ENCODE measurements around the gene PGGHG. TPM values are rescaled to one million over a fixed set of nuclear protein-coding genes. Genes with fewer than 3 reads are reported as not detected.

The PGGHG gene
- total and polyA plus RNA-seq, 7 donors: 2.7 to 8.6 (median 4.0) TPM

DNA sequence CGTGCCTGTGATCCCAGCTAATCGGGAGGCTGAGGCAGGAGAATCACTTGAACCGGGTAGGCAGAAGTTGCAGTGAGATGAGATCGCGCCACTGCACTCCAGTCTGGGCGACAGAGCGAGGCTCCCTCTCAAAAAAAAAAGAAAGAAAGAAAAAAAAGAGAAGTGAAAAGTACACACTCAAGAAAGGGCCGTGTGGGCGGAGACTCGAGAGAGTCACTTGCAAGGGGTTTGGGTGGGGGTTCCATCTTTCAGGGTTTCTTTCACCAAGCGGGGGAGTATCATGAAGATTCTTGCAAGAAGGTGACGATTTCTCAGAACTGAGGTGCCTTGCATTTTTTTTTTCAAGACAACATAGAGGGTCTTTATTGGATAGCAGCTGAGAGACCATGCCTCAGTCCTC, 14.4 kb downstream of the PGGHG start:
- TF ChIP-seq CTCF (IDR thresholded peaks at IDR 0.05): no peak
- ATAC-seq (no peak), DNase-seq (peak in 1 of 2 donors; percentile 15)
- Histone ChIP-seq H3K4me1 (no peaks in the 10 kb centered on the region), H3K27ac (no peak overlapping the region), H3K36me3 (ENCODE audit: insufficient read depth in 1 of 2, low read depth in 1 of 2) (no peaks in the 10 kb centered on the region), H3K4me3 (no peak overlapping the region), H3K27me3 (ENCODE audit: insufficient read depth in 3 of 3, low read length in 2 of 3) (peaks cover 0 to 30% (median 4%) of the 10 kb centered on the region in 3 donors), H3K9me3 (no peaks in the 10 kb centered on the region)
- 86 to 90% (median 87%) methylated on average over 12 of the region's 12 CpGs for WGBS, 3 donors
- intact Hi-C loops (cut with DNase I): no loop called here

GRCh38 chr11:304061-304506, 15.2 kb downstream of the PGGHG start:
- no peak overlapping the region for H3K4me3 ChIP-seq
- peak in 1 of 2 donors; percentile 53 for DNase-seq
- 80 to 91% (median 80%) methylated on average over 51 to 52 of the region's 52 CpGs for WGBS, 3 donors
- no peak for ATAC-seq
- H3K27ac ChIP-seq: no peak overlapping the region
- H3K9me3 ChIP-seq: no peaks in the 10 kb centered on the region
- intact Hi-C loops (cut with DNase I): loop anchor here in 1 of 2 donors (2.0 kb wide), 1 partner anchor 57 kb away; no protein-coding TSS in a partner anchor
- no peaks in the 10 kb centered on the region for H3K36me3 ChIP-seq (ENCODE audit: insufficient read depth in 1 of 2, low read depth in 1 of 2)
- H3K27me3 ChIP-seq (ENCODE audit: insufficient read depth in 3 of 3, low read length in 2 of 3): peaks cover 0 to 24% (median 4%) of the 10 kb centered on the region in 3 donors
- no peaks in the 10 kb centered on the region for H3K4me1 ChIP-seq
- no peak for TF ChIP-seq CTCF (IDR thresholded peaks at IDR 0.05)

DNA sequence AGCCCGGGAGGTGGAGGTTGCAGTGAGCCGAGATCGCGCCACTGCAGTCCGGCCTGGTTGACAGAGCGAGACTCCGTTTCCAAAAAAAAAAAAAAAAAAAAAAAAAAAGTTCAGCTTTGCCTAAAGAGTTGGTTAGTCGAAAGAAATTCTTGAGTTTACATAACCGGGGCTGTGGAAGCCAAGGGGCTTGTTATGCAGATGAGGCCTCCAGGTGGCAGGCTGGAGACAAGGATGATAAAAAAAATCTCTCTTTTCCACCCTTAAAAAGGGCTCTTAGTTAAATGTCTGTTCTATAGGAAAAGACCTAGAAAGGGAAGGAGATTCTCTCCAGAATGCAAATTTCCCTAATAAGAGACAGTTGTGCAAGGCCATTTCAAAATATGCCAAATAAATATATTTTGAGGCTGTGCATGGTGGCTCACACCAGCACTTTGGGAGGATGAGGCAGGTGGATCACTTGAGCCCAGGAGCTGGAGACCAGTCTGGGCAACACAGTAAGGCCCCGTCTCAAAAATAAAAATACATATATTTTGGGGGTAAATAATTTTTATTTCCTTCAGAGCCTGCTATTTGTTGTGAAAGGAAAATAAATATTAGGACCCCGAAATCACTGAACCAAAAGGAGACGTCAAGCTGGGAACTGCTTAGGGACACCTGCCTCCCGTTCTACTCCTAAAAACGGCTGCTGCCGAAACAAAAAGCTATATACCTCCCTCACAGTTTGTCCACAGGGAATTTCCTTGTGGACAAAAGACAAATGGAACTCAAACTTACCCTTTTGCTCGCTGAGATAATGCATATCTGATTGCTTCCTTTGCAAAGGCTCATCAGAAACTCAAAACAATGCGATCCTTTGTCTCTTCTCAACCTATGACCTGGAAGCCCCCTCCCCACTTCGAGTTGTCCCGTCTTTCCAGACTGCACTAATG, 16.3 kb downstream of the PGGHG start:
- H3K27me3 ChIP-seq (ENCODE audit: insufficient read depth in 3 of 3, low read length in 2 of 3): peaks cover 0 to 19% (median 4%) of the 10 kb centered on the region in 3 donors
- ATAC-seq (peak in 1 of 4 donors; percentile 38), DNase-seq (peak; percentile 57 to 73)
- WGBS, 3 donors: 39 to 41% (median 41%) methylated on average over 18 to 19 of the region's 19 CpGs
- no peaks in the 10 kb centered on the region for H3K36me3 ChIP-seq (ENCODE audit: insufficient read depth in 1 of 2, low read depth in 1 of 2)
- no peaks in the 10 kb centered on the region for H3K4me1 ChIP-seq
- TF ChIP-seq CTCF (IDR thresholded peaks at IDR 0.05): peak; percentile 49
- no peak overlapping the region for H3K4me3 ChIP-seq
- intact Hi-C loops (cut with DNase I): loop anchor here in 1 of 2 donors (2.0 kb wide), 1 partner anchor 56 kb away; no protein-coding TSS in a partner anchor
- H3K27ac ChIP-seq: no peak overlapping the region
- no peaks in the 10 kb centered on the region for H3K9me3 ChIP-seq

- no peak overlapping the region for H3K27ac ChIP-seq
- DNase-seq: peak in 1 of 2 donors; percentile 6
- no peaks in the 10 kb centered on the region for H3K9me3 ChIP-seq
- WGBS, 3 donors: 85 to 89% (median 88%) methylated on average over 10 of the region's 10 CpGs
- H3K4me3 ChIP-seq: no peak overlapping the region
- H3K27me3 ChIP-seq (ENCODE audit: insufficient read depth in 3 of 3, low read length in 2 of 3): peaks cover 0 to 14% (median 4%) of the 10 kb centered on the region in 3 donors
- intact Hi-C loops (cut with DNase I): loop anchor here in 1 of 2 donors (2.0 kb wide), 1 partner anchor 55 kb away; no protein-coding TSS in a partner anchor
- H3K4me1 ChIP-seq: no peaks in the 10 kb centered on the region
- H3K36me3 ChIP-seq (ENCODE audit: insufficient read depth in 1 of 2, low read depth in 1 of 2): no peaks in the 10 kb centered on the region
- no peak for ATAC-seq
- no peak for TF ChIP-seq CTCF (IDR thresholded peaks at IDR 0.05)
These were observed 16.9 kb downstream of the PGGHG start for GRCh38 chr11:305844-306211.

All from psoas muscle (tissue), 8 donors.